Activated naive CD4-positive, alpha-beta T cell treated with anti-CD3 and anti-CD28 coated beads, Interleukin-2, amount 50 U/mL, for 24 hours (primary cell): ENCODE data around the gene GATA2.
A peak's percentile ranks its signal among the peaks of the same experiment; 100 is the strongest.

Source experiments
- H3K27ac Mint-ChIP-seq: one replicate; pipeline ENCODE4 v1.8.0; 2021; ENCODE audit warnings: mild to moderate bottlenecking, mixed read lengths
- H3K27me3 Mint-ChIP-seq: one replicate; pipeline ENCODE4 v1.8.0; 2021; ENCODE audit warnings: mixed read lengths
- H3K36me3 Mint-ChIP-seq: one replicate; pipeline ENCODE4 v1.8.0; 2021; ENCODE audit warnings: mixed read lengths
- H3K4me1 Mint-ChIP-seq: one replicate; pipeline ENCODE4 v1.8.0; 2021; ENCODE audit warnings: mixed read lengths
- H3K4me3 Mint-ChIP-seq: one replicate; pipeline ENCODE4 v1.8.0; 2021; ENCODE audit warnings: mild to moderate bottlenecking, mixed read lengths
- H3K9me3 Mint-ChIP-seq: one replicate; pipeline ENCODE4 v1.8.0; 2021; ENCODE audit warnings: mixed read lengths

GATA2 gene

GRCh38 chr3:128494367-128494650 lies 1.3 kb upstream of the GATA2 start:
- Mint-ChIP-seq H3K9me3 (no peaks in the 10 kb centered on the region), H3K4me1 (peaks cover 19% of the 10 kb centered on the region), H3K4me3 (no peak overlapping the region), H3K36me3 (no peaks in the 10 kb centered on the region), H3K27ac (no peak overlapping the region), H3K27me3 (peaks cover 43% of the 10 kb centered on the region)

DNA sequence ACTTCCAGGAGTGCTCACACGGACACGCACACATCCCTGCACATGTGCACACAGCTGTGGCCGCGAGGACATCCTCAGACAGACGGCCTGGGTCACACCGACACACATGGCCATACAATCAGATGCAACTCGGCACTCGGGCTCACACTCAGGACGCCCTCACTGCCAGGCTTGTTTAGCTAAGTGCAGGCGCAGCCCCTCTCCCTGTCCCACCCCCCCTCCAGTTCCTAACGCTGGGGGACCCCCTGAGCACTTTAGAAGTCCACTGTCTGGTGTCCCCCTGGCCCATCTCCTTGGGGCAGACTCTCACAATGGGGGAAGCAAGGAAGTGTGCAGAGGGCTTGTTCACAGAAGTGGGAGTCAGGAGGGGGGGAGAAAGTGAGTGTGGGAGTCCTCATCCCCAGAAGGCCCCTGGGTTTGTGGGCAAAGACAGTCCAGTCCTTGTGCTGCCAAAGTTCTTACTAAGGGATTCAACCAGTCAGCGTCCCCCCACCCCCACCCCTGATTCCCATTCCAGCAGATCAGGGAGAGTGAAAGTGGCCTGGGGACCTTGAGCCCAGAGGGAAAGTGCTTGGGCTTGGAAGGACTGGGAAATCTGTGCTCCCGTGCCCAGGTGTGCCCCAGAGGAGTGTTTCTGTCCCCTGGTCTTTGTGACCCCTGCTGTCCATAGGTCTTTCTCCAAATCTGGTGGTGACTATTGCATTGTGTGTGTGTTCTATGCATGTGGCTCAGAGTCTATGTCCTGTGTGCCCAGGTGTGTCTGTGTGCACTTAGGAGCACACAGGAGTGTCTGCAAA lies 767 bp upstream of the GATA2 start:
- Mint-ChIP-seq H3K9me3 (no peaks in the 10 kb centered on the region), H3K4me3 (peak overlapping the region; percentile 55), H3K36me3 (no peaks in the 10 kb centered on the region), H3K27me3 (peaks cover 43% of the 10 kb centered on the region), H3K27ac (no peak overlapping the region), H3K4me1 (peaks cover 19% of the 10 kb centered on the region)

- H3K4me1 Mint-ChIP-seq, result peaks cover 23% of the 10 kb centered on the region
- H3K4me3 Mint-ChIP-seq, result peak overlapping the region; percentile 55
- peaks cover 2% of the 10 kb centered on the region for H3K36me3 Mint-ChIP-seq
- no peaks in the 10 kb centered on the region for H3K9me3 Mint-ChIP-seq
- H3K27ac Mint-ChIP-seq, result no peak overlapping the region
- H3K27me3 Mint-ChIP-seq, result peaks cover 40% of the 10 kb centered on the region
Observed at GRCh38 chr3:128491941-128492670, 895 bp downstream of the GATA2 start.

DNA sequence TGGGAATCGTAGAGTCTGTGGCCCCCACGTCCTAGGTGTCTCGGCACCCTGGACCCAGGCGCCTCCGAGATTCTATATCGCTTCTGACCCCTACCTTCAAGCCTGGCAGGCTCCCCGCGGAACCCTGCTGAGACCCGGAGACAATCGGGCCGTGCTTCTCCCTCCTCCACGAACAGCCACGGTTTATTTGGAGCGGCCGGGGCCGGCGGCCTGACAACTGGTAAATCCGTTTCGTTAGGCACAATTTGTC lies 1.4 kb downstream of the GATA2 start:
- H3K27ac Mint-ChIP-seq, result no peak overlapping the region
- H3K4me3 Mint-ChIP-seq, result peak overlapping the region; percentile 55
- H3K9me3 Mint-ChIP-seq, result no peaks in the 10 kb centered on the region
- H3K36me3 Mint-ChIP-seq, result peaks cover 2% of the 10 kb centered on the region
- H3K4me1 Mint-ChIP-seq, result peaks cover 24% of the 10 kb centered on the region
- peaks cover 41% of the 10 kb centered on the region for H3K27me3 Mint-ChIP-seq

DNA sequence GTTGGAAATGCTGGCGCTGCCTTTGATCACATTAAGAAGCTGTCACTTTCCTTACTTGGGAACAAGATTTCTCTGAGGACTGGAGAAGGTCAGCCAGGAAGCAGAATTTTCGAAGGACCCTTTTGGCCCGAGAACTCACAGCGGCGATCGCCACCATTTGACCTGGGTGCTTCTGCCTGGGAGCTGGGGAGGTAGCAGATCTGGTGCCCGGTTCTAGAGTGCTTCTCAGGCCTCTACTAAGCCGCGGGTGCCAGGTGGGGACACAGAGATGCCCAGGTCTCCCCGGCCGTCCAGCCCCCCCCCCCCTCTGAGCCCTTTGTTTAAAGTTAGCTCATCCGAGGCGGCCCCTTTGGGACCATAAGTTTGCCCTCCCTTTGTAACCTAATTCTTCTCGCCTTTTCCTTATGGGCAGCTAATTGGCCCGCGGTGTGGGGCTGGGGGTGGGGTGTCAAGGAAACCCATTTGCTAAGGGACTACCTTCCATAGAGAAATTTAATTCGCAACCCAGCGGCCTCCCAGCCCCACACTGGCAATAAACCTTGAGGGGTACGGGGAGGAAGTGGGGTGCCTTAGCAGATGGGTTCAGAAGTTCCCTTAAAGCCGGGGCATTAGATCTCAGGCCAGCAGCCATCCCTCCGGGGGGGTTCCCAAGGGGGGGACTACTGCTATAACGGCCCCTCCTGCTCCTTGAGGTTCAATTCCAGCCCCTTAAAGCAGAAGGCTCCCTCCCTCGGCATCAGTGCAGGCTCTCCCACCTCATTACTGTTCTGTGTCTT lies 1.9 kb downstream of the GATA2 start:
- H3K4me1 Mint-ChIP-seq, result peaks cover 24% of the 10 kb centered on the region
- peaks cover 2% of the 10 kb centered on the region for H3K36me3 Mint-ChIP-seq
- peaks cover 43% of the 10 kb centered on the region for H3K27me3 Mint-ChIP-seq
- no peak overlapping the region for H3K27ac Mint-ChIP-seq
- H3K9me3 Mint-ChIP-seq, result no peaks in the 10 kb centered on the region
- H3K4me3 Mint-ChIP-seq, result peak overlapping the region; percentile 55

DNA sequence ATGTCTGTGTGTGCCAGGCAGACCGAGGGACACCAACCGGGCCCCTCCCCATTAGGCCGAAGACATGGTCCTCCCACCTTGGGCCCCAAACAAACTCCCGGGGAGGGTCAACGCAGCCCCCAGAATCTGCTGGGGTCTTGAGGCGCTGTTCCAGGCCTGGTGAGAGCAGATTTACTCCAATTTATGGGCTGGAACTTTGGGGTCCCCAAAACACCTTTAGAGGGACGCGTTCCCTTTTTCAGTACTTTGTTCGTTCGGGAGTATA lies 2.4 kb downstream of the GATA2 start:
- peaks cover 24% of the 10 kb centered on the region for H3K4me1 Mint-ChIP-seq
- H3K27me3 Mint-ChIP-seq, result peaks cover 39% of the 10 kb centered on the region
- H3K9me3 Mint-ChIP-seq, result no peaks in the 10 kb centered on the region
- no peak overlapping the region for H3K4me3 Mint-ChIP-seq
- H3K36me3 Mint-ChIP-seq, result peaks cover 2% of the 10 kb centered on the region
- H3K27ac Mint-ChIP-seq, result no peak overlapping the region

- peaks cover 24% of the 10 kb centered on the region for H3K4me1 Mint-ChIP-seq
- H3K9me3 Mint-ChIP-seq, result no peaks in the 10 kb centered on the region
- H3K36me3 Mint-ChIP-seq, result peaks cover 2% of the 10 kb centered on the region
- peak overlapping the region; percentile 81 for H3K4me3 Mint-ChIP-seq
- peaks cover 40% of the 10 kb centered on the region for H3K27me3 Mint-ChIP-seq
- no peak overlapping the region for H3K27ac Mint-ChIP-seq
Observed at GRCh38 chr3:128489927-128490649, 2.9 kb downstream of the GATA2 start.

DNA sequence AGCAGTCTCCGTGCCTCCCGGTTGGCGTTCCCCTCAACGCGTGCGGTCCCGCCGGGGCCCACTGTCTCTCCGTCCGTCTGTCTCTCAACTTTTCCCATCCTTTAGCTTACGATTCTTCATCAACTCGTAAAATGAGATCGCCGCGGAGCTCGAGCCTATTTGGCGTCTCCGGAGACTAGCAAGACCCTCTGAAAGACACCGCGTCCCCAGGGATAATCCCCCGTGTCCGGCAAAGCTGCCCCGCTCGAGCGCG lies 3.4 kb downstream of the GATA2 start:
- H3K9me3 Mint-ChIP-seq, result no peaks in the 10 kb centered on the region
- H3K36me3 Mint-ChIP-seq, result peaks cover 2% of the 10 kb centered on the region
- peak overlapping the region; percentile 81 for H3K4me3 Mint-ChIP-seq
- no peak overlapping the region for H3K27ac Mint-ChIP-seq
- H3K4me1 Mint-ChIP-seq, result peaks cover 24% of the 10 kb centered on the region
- peaks cover 40% of the 10 kb centered on the region for H3K27me3 Mint-ChIP-seq

DNA sequence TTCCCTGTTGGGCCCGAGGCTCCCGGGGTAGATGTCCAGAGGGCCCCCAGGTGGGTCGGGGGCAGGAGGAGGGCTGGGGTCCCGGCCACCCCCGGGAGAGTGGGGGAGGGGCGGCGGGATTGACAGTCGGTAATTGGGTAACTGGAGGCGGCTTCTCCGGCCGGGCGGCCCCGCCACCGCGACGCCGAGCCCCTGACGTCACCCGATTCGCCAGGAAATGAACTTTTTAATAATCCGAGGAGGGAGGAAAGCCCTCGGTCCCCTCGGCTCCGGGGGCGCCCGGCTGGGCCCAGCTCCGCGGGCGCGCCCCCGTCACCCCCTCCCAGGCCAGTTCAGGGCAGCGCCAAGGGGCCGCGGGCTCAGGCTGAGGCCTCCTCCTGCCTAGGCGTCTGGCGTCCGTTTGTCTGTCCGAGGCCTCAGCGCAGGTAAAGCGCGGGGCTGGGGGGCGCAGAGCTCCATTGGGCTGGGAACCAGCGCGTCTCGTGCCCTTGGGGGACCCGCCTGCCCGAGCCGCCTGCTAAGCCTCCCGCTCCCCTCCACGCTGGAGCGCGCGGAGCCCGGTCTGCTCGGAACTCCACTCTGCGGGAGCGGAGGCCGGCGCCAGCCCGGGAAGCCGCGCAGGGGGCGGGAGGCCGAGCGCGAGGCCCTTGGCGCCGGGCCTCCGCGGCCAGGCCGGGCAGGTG lies 3.9 kb downstream of the GATA2 start:
- Mint-ChIP-seq H3K27ac (no peak overlapping the region), H3K9me3 (no peaks in the 10 kb centered on the region), H3K36me3 (peaks cover 2% of the 10 kb centered on the region), H3K27me3 (peaks cover 38% of the 10 kb centered on the region), H3K4me3 (peak overlapping the region; percentile 81), H3K4me1 (peaks cover 24% of the 10 kb centered on the region)

DNA sequence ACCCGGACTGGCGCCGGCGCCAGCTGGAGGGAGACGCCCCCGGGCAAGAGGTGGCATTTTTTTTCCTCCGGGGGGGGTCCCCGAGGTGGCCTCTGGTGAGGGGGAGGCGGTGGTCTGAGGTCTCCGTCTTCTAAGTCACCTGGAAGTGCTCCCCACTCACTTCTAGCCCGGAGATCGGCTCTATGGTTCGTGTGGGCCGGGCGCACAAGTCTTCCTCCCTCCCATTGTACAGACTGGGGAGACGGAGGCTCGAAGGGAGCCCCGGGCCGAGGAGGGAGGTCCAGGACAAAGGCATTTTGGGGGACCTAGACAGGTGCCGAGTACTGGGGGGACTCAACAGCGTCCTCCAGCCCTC lies 4.4 kb downstream of the GATA2 start:
- peak overlapping the region; percentile 75 for H3K4me3 Mint-ChIP-seq
- no peak overlapping the region for H3K27ac Mint-ChIP-seq
- H3K36me3 Mint-ChIP-seq, result peaks cover 2% of the 10 kb centered on the region
- peaks cover 28% of the 10 kb centered on the region for H3K4me1 Mint-ChIP-seq
- peaks cover 41% of the 10 kb centered on the region for H3K27me3 Mint-ChIP-seq
- H3K9me3 Mint-ChIP-seq, result no peaks in the 10 kb centered on the region

GRCh38 chr3:128487813-128488635 lies 5.0 kb downstream of the GATA2 start:
- no peak overlapping the region for H3K27ac Mint-ChIP-seq
- peaks cover 30% of the 10 kb centered on the region for H3K4me1 Mint-ChIP-seq
- peak overlapping the region; percentile 91 for H3K4me3 Mint-ChIP-seq
- H3K9me3 Mint-ChIP-seq, result no peaks in the 10 kb centered on the region
- peaks cover 2% of the 10 kb centered on the region for H3K36me3 Mint-ChIP-seq
- H3K27me3 Mint-ChIP-seq, result peaks cover 44% of the 10 kb centered on the region

- peaks cover 32% of the 10 kb centered on the region for H3K4me1 Mint-ChIP-seq
- H3K27ac Mint-ChIP-seq, result peak overlapping the region; percentile 70
- H3K4me3 Mint-ChIP-seq, result peak overlapping the region; percentile 91
- peaks cover 2% of the 10 kb centered on the region for H3K36me3 Mint-ChIP-seq
- H3K9me3 Mint-ChIP-seq, result no peaks in the 10 kb centered on the region
- peaks cover 47% of the 10 kb centered on the region for H3K27me3 Mint-ChIP-seq
Observed at GRCh38 chr3:128487538-128487812, 5.5 kb downstream of the GATA2 start.

DNA sequence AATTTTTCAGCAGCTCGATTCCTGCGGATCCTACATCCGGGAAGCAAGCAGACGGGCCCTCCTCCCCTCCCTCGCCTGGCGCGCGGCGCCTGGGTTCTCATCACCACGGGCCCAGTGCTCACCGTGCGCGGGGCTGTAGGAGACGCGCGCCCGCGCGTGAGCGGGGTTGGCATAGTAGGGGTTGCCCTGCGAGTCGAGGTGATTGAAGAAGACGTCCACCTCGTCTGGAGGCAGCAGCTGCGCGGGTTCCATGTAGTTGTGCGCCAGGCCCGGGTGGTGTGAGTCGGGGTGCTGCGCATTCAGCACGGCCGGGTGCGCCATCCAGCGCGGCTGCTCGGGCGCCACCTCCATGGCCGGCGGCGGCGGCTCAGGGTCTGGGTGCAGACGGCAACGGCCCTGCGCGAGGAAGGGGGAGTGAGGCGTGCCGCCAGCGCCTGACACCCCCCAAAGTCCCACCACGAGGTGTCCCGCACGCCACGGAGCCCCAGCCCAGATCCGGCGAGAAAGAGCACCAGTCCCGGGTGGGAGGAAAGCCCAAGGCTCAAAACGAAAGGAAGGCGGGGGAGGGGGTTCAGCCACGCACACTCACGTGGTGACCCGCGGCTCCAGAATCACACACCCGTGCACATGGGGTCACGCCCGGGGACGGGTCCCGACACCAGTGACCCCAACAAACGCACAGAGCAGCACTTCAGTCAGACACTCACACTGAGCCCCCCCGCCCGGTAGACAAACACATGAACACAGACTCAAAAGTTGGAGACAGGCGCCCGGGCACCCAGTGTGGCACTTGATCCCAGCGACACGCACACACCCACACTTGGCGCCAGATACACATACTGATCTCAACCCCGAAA lies 6.1 kb downstream of the GATA2 start:
- H3K27ac Mint-ChIP-seq, result peak overlapping the region; percentile 70
- H3K27me3 Mint-ChIP-seq, result peaks cover 49% of the 10 kb centered on the region
- H3K4me1 Mint-ChIP-seq, result peaks cover 29% of the 10 kb centered on the region
- H3K4me3 Mint-ChIP-seq, result peak overlapping the region; percentile 91
- H3K9me3 Mint-ChIP-seq, result no peaks in the 10 kb centered on the region
- peaks cover 2% of the 10 kb centered on the region for H3K36me3 Mint-ChIP-seq

- no peaks in the 10 kb centered on the region for H3K9me3 Mint-ChIP-seq
- H3K4me1 Mint-ChIP-seq, result peaks cover 24% of the 10 kb centered on the region
- peaks cover 2% of the 10 kb centered on the region for H3K36me3 Mint-ChIP-seq
- H3K27me3 Mint-ChIP-seq, result peaks cover 46% of the 10 kb centered on the region
- no peak overlapping the region for H3K27ac Mint-ChIP-seq
- peak overlapping the region; percentile 91 for H3K4me3 Mint-ChIP-seq
Observed at GRCh38 chr3:128486205-128486628, 6.8 kb downstream of the GATA2 start.
